ENCODE results near the gene CEACAM19. TPM values are rescaled to one million over a fixed set of nuclear protein-coding genes. Genes with fewer than 3 reads are reported as not detected.
A peak's percentile ranks its signal among the peaks of the same experiment; 100 is the strongest.

CEACAM19 gene
- total and polyA plus RNA-seq, 2 of the 13 experiments (the other 11 are each of a cell fraction or from before 2014, with no cell fraction given) = 1.3 to 4.0 TPM

GRCh38 chr19:44723952-44724319 is 52.7 kb downstream of the CEACAM19 start (continued):
- TF ChIP-seq, protein P1, sequence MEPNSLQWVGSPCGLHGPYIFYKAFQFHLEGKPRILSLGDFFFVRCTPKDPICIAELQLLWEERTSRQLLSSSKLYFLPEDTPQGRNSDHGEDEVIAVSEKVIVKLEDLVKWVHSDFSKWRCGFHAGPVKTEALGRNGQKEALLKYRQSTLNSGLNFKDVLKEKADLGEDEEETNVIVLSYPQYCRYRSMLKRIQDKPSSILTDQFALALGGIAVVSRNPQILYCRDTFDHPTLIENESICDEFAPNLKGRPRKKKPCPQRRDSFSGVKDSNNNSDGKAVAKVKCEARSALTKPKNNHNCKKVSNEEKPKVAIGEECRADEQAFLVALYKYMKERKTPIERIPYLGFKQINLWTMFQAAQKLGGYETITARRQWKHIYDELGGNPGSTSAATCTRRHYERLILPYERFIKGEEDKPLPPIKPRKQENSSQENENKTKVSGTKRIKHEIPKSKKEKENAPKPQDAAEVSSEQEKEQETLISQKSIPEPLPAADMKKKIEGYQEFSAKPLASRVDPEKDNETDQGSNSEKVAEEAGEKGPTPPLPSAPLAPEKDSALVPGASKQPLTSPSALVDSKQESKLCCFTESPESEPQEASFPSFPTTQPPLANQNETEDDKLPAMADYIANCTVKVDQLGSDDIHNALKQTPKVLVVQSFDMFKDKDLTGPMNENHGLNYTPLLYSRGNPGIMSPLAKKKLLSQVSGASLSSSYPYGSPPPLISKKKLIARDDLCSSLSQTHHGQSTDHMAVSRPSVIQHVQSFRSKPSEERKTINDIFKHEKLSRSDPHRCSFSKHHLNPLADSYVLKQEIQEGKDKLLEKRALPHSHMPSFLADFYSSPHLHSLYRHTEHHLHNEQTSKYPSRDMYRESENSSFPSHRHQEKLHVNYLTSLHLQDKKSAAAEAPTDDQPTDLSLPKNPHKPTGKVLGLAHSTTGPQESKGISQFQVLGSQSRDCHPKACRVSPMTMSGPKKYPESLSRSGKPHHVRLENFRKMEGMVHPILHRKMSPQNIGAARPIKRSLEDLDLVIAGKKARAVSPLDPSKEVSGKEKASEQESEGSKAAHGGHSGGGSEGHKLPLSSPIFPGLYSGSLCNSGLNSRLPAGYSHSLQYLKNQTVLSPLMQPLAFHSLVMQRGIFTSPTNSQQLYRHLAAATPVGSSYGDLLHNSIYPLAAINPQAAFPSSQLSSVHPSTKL (CRISPR knock-in tag; IDR thresholded peaks at IDR 0.05) = peak; percentile 42; the same call in 1 of the 2 replicates
- TF ChIP-seq ZEB1 (IDR thresholded peaks at IDR 0.05; ENCODE audit: insufficient replicate concordance, low read depth) = no peak
- TF ChIP-seq BCL6 (CRISPR knock-in tag; IDR thresholded peaks at IDR 0.05) = 0 out of 2 replicates have a peak, but pooled peaks have one; percentile 48
- peak; percentile 69; the same call in 1 of the 2 replicates for TF ChIP-seq KDM2A (CRISPR knock-in tag; IDR thresholded peaks at IDR 0.05; ENCODE audit: borderline replicate concordance, low read depth)
- TF ChIP-seq NFKB2 (CRISPR knock-in tag; IDR thresholded peaks at IDR 0.05; ENCODE audit: borderline replicate concordance) = no peak
- no peak for TF ChIP-seq ZNF496 (CRISPR knock-in tag; IDR thresholded peaks at IDR 0.05; ENCODE audit: insufficient replicate concordance)
- TF ChIP-seq MXD1 (CRISPR knock-in tag; IDR thresholded peaks at IDR 0.05) = peak; percentile 53; the same call in 1 of the 2 replicates
- no peak for TF ChIP-seq THYN1 (CRISPR knock-in tag; IDR thresholded peaks at IDR 0.05; ENCODE audit: borderline replicate concordance, low read depth)
- peak; percentile 90; the same call in 1 of the 2 replicates for TF ChIP-seq KDM3A (CRISPR knock-in tag; IDR thresholded peaks at IDR 0.05; ENCODE audit: low read depth)
- 0 out of 2 replicates have a peak, but pooled peaks have one; percentile 59 for TF ChIP-seq CAMTA2 (CRISPR knock-in tag; IDR thresholded peaks at IDR 0.05; ENCODE audit: borderline replicate concordance)
- no peak for TF ChIP-seq MYNN (CRISPR knock-in tag; IDR thresholded peaks at IDR 0.05; ENCODE audit: low read depth)
- no peak for TF ChIP-seq ESRRA (CRISPR knock-in tag; IDR thresholded peaks at IDR 0.05; ENCODE audit: low read depth)
- TF ChIP-seq, protein P2, sequence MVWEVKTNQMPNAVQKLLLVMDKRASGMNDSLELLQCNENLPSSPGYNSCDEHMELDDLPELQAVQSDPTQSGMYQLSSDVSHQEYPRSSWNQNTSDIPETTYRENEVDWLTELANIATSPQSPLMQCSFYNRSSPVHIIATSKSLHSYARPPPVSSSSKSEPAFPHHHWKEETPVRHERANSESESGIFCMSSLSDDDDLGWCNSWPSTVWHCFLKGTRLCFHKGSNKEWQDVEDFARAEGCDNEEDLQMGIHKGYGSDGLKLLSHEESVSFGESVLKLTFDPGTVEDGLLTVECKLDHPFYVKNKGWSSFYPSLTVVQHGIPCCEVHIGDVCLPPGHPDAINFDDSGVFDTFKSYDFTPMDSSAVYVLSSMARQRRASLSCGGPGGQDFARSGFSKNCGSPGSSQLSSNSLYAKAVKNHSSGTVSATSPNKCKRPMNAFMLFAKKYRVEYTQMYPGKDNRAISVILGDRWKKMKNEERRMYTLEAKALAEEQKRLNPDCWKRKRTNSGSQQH (CRISPR knock-in tag; IDR thresholded peaks at IDR 0.05; ENCODE audit: low read depth) = no peak
- no peak for TF ChIP-seq NFE2L2 (IDR thresholded peaks at IDR 0.05; ENCODE audit: low read length)
- TF ChIP-seq, protein P3, sequence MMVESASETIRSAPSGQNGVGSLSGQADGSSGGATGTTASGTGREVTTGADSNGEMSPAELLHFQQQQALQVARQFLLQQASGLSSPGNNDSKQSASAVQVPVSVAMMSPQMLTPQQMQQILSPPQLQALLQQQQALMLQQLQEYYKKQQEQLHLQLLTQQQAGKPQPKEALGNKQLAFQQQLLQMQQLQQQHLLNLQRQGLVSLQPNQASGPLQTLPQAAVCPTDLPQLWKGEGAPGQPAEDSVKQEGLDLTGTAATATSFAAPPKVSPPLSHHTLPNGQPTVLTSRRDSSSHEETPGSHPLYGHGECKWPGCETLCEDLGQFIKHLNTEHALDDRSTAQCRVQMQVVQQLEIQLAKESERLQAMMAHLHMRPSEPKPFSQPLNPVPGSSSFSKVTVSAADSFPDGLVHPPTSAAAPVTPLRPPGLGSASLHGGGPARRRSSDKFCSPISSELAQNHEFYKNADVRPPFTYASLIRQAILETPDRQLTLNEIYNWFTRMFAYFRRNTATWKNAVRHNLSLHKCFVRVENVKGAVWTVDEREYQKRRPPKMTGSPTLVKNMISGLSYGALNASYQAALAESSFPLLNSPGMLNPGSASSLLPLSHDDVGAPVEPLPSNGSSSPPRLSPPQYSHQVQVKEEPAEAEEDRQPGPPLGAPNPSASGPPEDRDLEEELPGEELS (CRISPR knock-in tag; IDR thresholded peaks at IDR 0.05) = 0 out of 2 replicates have a peak, but pooled peaks have one; percentile 18
- TF ChIP-seq ZBTB25 (CRISPR knock-in tag; IDR thresholded peaks at IDR 0.05) = peak; percentile 47; the same call in 1 of the 2 replicates
- no peak for TF ChIP-seq CREM (IDR thresholded peaks at IDR 0.05)
- TF ChIP-seq CREM (CRISPR knock-in tag; IDR thresholded peaks at IDR 0.05) = no peak
- TF ChIP-seq ZFYVE20 (CRISPR knock-in tag; IDR thresholded peaks at IDR 0.05; ENCODE audit: borderline replicate concordance, low read depth) = no peak
- no peak for TF ChIP-seq ZBTB42 (CRISPR knock-in tag; IDR thresholded peaks at IDR 0.05)
- TF ChIP-seq ZNF160 (CRISPR knock-in tag; IDR thresholded peaks at IDR 0.05) = no peak
